ENCODE results near the gene WDFY3. TPM values are rescaled to one million over a fixed set of nuclear protein-coding genes. Genes with fewer than 3 reads are reported as not detected.
"Not testable (repeated sequence)": the region's sequence is repeated elsewhere in the genome, so short reads cannot be mapped to it uniquely, and the experiment has no call there.

The WDFY3 gene
- total RNA-seq, 4 donors from 2014 or later: 73.2 to 98.4 (median 90.2) TPM

DNA sequence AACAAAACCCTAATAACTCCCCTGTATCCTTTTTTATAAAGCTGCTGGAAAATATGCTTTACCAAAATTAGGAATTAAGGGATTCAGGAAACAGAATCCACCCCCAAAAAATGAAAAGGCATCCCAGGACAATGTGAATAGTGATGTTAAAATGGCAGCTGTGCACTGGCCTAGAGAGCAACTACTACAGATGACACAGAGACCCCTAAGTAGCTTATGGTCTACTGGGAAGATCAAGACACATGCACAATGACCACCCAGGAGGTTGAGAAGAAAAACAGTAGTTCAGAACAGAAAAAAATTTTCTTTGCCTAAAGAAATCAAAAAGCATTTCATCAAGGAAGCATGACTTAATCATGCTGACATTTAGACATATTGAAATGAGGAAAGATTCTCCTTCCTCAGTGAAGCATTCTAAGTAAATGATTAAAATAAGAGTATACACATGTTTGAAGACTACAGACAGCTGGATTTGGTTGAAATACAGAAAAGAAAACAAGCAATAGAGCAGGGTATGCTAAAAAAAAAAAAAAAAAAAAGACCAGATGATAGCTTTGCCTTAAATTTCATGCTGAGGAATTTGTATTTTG, 117.3 kb downstream of the WDFY3 start:
- intact Hi-C loops (cut with DNase I; ENCODE audit: low total_unique reads): no loop called here
- no peak overlapping the region for H3K4me3 ChIP-seq (ENCODE audit: low read depth, poor library complexity, severe bottlenecking)
- TF ChIP-seq POLR2A (IDR thresholded peaks at IDR 0.05): no peak
- TF ChIP-seq, protein P1, sequence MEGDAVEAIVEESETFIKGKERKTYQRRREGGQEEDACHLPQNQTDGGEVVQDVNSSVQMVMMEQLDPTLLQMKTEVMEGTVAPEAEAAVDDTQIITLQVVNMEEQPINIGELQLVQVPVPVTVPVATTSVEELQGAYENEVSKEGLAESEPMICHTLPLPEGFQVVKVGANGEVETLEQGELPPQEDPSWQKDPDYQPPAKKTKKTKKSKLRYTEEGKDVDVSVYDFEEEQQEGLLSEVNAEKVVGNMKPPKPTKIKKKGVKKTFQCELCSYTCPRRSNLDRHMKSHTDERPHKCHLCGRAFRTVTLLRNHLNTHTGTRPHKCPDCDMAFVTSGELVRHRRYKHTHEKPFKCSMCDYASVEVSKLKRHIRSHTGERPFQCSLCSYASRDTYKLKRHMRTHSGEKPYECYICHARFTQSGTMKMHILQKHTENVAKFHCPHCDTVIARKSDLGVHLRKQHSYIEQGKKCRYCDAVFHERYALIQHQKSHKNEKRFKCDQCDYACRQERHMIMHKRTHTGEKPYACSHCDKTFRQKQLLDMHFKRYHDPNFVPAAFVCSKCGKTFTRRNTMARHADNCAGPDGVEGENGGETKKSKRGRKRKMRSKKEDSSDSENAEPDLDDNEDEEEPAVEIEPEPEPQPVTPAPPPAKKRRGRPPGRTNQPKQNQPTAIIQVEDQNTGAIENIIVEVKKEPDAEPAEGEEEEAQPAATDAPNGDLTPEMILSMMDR (IDR thresholded peaks at IDR 0.05): no peak
- DNase-seq (ENCODE audit: low spot score in 2 of 2): no peak

DNA sequence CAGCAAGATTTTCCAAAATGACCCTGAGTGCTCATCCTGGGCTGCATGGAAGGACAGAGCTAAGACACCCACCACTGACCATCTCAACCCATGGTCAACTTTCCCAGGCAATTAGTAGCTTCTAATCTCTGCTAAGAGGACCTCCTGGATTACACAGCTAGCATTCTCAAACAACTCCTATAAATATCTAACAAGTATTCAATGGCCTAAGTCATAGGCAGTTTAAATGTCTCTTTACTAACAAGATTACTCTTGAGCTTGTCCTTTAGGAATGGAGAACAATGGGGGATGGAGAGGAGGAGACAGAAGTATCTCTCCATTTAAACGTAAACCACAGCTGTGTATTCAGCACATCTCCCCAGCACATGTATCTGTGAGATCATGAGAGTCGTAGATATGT, 118.1 kb downstream of the WDFY3 start:
- DNase-seq (ENCODE audit: low spot score in 2 of 2): no peak
- intact Hi-C loops (cut with DNase I; ENCODE audit: low total_unique reads): no loop called here
- WGBS, 2 donors: 90 to 91% methylated on average over 2 of the region's 2 CpGs
- H3K4me3 ChIP-seq (ENCODE audit: low read depth, poor library complexity, severe bottlenecking): no peak overlapping the region
- no peak for TF ChIP-seq POLR2A (IDR thresholded peaks at IDR 0.05)
- TF ChIP-seq, protein P1 (IDR thresholded peaks at IDR 0.05): no peak

DNA sequence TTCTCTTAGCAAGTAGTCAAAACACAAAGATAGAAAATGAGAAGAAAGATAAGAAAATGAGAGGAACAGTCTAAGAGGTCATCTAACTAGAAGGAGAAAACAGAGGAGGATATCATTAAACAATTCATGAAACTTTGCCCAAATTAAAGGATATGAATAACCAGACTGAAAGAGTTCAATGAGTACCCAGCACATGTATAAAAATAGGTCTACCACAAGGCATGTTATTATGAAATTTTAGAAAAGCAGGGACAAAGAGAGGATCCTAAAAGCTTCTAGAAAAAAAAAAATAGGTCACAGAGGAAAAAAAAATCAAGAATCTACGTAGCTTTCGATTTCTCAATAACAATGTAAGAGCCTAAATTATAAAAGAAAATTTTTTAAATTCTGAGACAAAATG, 118.5 kb downstream of the WDFY3 start:
- intact Hi-C loops (cut with DNase I; ENCODE audit: low total_unique reads): no loop called here
- 81 to 95% methylated on average over 2 of the region's 2 CpGs for WGBS, 2 donors
- no peak for DNase-seq (ENCODE audit: low spot score in 2 of 2)
- no peak for TF ChIP-seq POLR2A (IDR thresholded peaks at IDR 0.05)
- TF ChIP-seq, protein P1 (IDR thresholded peaks at IDR 0.05): no peak
- no peak overlapping the region for H3K4me3 ChIP-seq (ENCODE audit: low read depth, poor library complexity, severe bottlenecking)

DNA sequence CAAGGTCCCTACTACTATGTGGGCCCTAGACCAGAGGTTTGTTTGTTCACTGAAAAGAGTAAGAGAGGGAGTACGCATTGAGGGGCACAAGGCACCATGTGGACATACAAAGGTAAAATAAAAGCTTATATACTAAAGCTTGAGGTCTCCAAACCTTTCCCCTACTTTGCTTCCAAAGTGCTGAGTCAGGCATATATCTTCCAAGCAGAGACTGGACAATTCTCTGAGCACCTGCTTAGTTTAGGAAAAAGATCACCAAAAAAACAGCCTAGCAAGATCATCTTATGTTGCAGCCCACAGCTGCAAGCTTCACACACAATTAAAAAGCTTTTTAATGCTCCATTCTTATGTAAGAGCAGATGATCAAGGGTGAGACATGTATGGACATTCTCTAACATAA, 119.5 kb downstream of the WDFY3 start:
- no peak overlapping the region for H3K4me3 ChIP-seq (ENCODE audit: low read depth, poor library complexity, severe bottlenecking)
- DNase-seq (ENCODE audit: low spot score in 2 of 2): no peak
- 96 to 100% methylated on average over 1 of the region's 1 CpG for WGBS, 2 donors
- TF ChIP-seq POLR2A (IDR thresholded peaks at IDR 0.05): no peak
- TF ChIP-seq, protein P1 (IDR thresholded peaks at IDR 0.05): no peak
- intact Hi-C loops (cut with DNase I; ENCODE audit: low total_unique reads): no loop called here

DNA sequence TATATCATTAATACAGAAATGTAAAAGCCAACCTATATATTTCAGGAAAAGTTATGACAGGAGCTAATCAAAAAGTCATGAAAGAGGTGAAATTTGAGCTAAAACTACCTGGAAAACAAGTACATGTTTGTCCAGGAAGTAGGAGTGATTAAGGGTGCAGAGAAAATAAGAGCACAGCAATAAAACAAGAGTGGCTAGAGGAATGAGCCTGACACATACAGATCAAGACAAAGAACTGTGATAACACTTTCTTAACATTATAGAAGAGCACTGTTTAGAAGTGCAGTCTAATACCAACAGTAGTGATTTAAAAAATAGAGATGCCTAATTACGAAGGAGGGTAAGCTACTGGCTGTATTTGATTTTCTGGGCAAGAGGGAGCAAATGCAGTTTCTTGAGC, 125.1 kb downstream of the WDFY3 start:
- 95 to 98% methylated on average over 1 of the region's 1 CpG for WGBS, 2 donors
- no peak overlapping the region for H3K4me3 ChIP-seq (ENCODE audit: low read depth, poor library complexity, severe bottlenecking)
- no peak for TF ChIP-seq POLR2A (IDR thresholded peaks at IDR 0.05)
- TF ChIP-seq, protein P1 (IDR thresholded peaks at IDR 0.05): no peak
- intact Hi-C loops (cut with DNase I; ENCODE audit: low total_unique reads): no loop called here
- DNase-seq (ENCODE audit: low spot score in 2 of 2): no peak

DNA sequence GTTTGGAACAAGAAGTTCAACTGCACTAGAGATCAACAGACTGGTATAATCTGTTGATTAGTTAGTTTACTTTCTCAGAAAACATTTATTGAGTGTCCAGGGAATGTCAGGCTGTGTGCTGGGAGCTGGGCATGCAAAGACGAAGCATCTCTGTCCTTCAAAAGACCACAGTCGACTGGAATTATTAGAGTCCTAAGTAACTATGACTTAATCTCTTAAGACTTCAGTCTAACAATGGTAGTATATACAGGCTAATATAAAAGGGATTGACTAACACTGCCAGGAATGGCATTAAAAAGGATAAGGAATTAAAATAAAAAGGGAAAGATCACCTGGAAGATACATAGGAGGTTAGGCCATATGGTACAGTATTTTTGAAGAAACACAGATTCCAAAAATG, 128.7 kb downstream of the WDFY3 start:
- DNase-seq (ENCODE audit: low spot score in 2 of 2): no peak
- no peak overlapping the region for H3K4me3 ChIP-seq (ENCODE audit: low read depth, poor library complexity, severe bottlenecking)
- intact Hi-C loops (cut with DNase I; ENCODE audit: low total_unique reads): no loop called here
- WGBS, 2 donors: 77 to 78% methylated on average over 2 of the region's 2 CpGs
- TF ChIP-seq, protein P1 (IDR thresholded peaks at IDR 0.05): no peak
- TF ChIP-seq POLR2A (IDR thresholded peaks at IDR 0.05): no peak

DNA sequence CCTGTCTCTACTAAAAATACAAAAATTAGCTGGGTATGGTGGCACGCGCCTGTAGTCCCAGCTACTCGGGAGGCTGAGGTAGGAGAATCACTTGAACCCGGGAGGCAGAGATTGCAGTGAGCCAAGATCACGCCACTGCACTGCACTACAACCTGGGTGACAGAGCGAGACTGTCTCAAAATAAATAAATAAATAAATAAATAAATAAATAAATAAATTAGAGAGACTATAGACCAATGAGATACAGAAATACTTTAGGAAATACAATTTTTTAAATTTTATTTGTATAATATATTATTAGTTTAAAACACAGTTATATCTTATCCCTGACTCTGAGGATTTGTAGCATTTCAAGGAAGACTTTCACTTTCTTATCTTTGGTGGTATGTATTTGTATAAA, 136.9 kb downstream of the WDFY3 start:
- intact Hi-C loops (cut with DNase I; ENCODE audit: low total_unique reads): not testable (repeated sequence)
- WGBS, 2 donors: 94 to 95% methylated on average over 6 of the region's 6 CpGs

More for the DNA sequence above, 136.9 kb downstream of the WDFY3 start:
- H3K4me3 ChIP-seq (ENCODE audit: low read depth, poor library complexity, severe bottlenecking); DNase-seq (ENCODE audit: low spot score in 2 of 2): not testable (repeated sequence)

All from lower leg skin (tissue), 4 donors.